A673 (cell line): Measurements from ENCODE around the gene DAPK1. TPM values are rescaled to one million over a fixed set of nuclear protein-coding genes. Genes with fewer than 3 reads are reported as not detected.

ENCODE experiments used
- BruUV-seq: library from RNA; stranded (reverse); fragments of 400-500 nt; replicated peaks from 2 replicates; lab custom pipeline; 2021; lab: Mats Ljungman, UMichigan
- CTCF ChIA-PET: fragments of 300-600 bp; sonication (Branson Sonifier 250); formaldehyde crosslinking; loops from one replicate; lab custom pipeline; 2022; ENCODE audit warnings: antibody characterized with exemption; lab: Charles Lee
- POLR2A ChIA-PET: fragments of 300-600 bp; sonication (Branson Sonifier 250); formaldehyde crosslinking; loops from one replicate; lab custom pipeline; 2022; ENCODE audit warnings: antibody characterized with exemption; ENCODE audit not compliant: low non-redundant PET; lab: Charles Lee
- DNase-seq: peaks from one replicate; pipeline ENCODE4 v3.0.0-alpha.2; 2015; ENCODE audit warnings: low spot score
- H3K27ac ChIP-seq: fragments of 200-600 bp; sonication (generic); 2 replicates; pipeline ENCODE4 v1.5.1; 2016; ENCODE audit warnings: mixed run types, low read depth, mild to moderate bottlenecking, mixed read lengths, antibody characterized with exemption, low read length; ENCODE audit not compliant: poor library complexity, severe bottlenecking
- H3K27me3 ChIP-seq: fragments of 200-600 bp; sonication (generic); replicated peaks from 2 replicates; pipeline ENCODE4 v1.6.1; 2017; ENCODE audit warnings: mixed run types, low read depth, mild to moderate bottlenecking, mixed read lengths, antibody characterized with exemption, low read length; ENCODE audit not compliant: insufficient read depth, poor library complexity
- H3K36me3 ChIP-seq: fragments of 200-600 bp; sonication (generic); 2 replicates; pipeline ENCODE4 v1.6.1; 2016; ENCODE audit warnings: mixed run types, mild to moderate bottlenecking, mixed read lengths, antibody characterized with exemption, low read length; ENCODE audit not compliant: insufficient read depth, poor library complexity, severe bottlenecking
- H3K4me1 ChIP-seq: fragments of 200-600 bp; sonication (generic); 2 replicates; pipeline ENCODE4 v1.6.1; 2017; ENCODE audit warnings: mixed run types, mild to moderate bottlenecking, mixed read lengths, antibody characterized with exemption, low read length; ENCODE audit not compliant: insufficient read depth, poor library complexity, severe bottlenecking
- H3K4me3 ChIP-seq: fragments of 200-600 bp; sonication (generic); 2 replicates; pipeline ENCODE4 v1.5.1; 2016; ENCODE audit warnings: low read depth, mixed run types, mild to moderate bottlenecking, mixed read lengths, low read length; ENCODE audit not compliant: poor library complexity, severe bottlenecking
- H3K9me3 ChIP-seq: fragments of 200-600 bp; sonication (generic); 2 replicates; pipeline ENCODE4 v1.6.1; 2016; ENCODE audit warnings: mixed run types, low read depth, mild to moderate bottlenecking, mixed read lengths, antibody characterized with exemption, low read length; ENCODE audit not compliant: poor library complexity, severe bottlenecking
- EZH2 ChIP-seq: fragments of 200-600 bp; sonication (generic); IDR thresholded peaks from 2 replicates; pipeline ENCODE4 v1.6.1; 2017; ENCODE audit warnings: borderline replicate concordance, low read depth, mild to moderate bottlenecking, mixed read lengths, antibody characterized with exemption, low read length; ENCODE audit not compliant: poor library complexity, severe bottlenecking
- intact Hi-C: fragments of 100-400 bp; cut with micrococcal nuclease; formaldehyde crosslinking; loops from one replicate; pipeline ENCODE4 v1.10.0; 2022; ENCODE audit not compliant: unreplicated experiment
- total RNA-seq: library from RNA; stranded (reverse); gene quantifications from 2 replicates; pipeline ENCODE4 v1.2.3, GENCODE V29; 2021
- TF ChIP-seq, protein P1 (sequence below): fragments of 300-800, 200-600 bp; sonication (generic); conservative IDR thresholded peaks from 2 replicates; pipeline ENCODE4 v1.5.1; 2017; ENCODE audit warnings: low read depth, mild to moderate bottlenecking, antibody characterized with exemption, low read length, moderate library complexity, mixed read lengths

Gene DAPK1
- total RNA-seq, 1 experiment from 2014 or later = 380 TPM

DNA sequence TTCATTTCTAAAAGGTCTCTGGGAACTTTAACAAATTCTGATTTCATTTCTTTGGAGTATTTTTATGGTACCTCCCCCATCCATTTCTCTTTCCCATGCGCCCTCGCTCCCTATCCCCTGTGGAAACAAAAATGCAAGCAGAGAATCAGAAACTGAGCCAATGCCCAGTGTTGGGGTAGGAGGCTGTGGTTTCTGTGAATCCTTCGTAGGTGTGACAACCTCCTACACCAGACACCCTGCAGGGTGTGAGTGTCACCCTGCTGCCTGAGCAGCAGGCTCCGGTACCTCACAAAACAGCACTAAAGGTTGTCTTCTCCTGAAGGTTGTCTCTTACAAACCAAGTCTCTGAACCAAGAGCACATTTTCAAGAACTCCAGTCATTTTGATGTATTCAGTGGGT lies 124.4 kb downstream of the DAPK1 start:
- no peak overlapping the region for H3K4me3 ChIP-seq
- no peak overlapping the region for H3K27ac ChIP-seq
- no peaks in the 10 kb centered on the region for H3K9me3 ChIP-seq
- CTCF ChIA-PET = no interaction called here
- H3K36me3 ChIP-seq = peaks cover 74% of the 10 kb centered on the region
- H3K27me3 ChIP-seq = no peaks in the 10 kb centered on the region
- TF ChIP-seq, protein P1, sequence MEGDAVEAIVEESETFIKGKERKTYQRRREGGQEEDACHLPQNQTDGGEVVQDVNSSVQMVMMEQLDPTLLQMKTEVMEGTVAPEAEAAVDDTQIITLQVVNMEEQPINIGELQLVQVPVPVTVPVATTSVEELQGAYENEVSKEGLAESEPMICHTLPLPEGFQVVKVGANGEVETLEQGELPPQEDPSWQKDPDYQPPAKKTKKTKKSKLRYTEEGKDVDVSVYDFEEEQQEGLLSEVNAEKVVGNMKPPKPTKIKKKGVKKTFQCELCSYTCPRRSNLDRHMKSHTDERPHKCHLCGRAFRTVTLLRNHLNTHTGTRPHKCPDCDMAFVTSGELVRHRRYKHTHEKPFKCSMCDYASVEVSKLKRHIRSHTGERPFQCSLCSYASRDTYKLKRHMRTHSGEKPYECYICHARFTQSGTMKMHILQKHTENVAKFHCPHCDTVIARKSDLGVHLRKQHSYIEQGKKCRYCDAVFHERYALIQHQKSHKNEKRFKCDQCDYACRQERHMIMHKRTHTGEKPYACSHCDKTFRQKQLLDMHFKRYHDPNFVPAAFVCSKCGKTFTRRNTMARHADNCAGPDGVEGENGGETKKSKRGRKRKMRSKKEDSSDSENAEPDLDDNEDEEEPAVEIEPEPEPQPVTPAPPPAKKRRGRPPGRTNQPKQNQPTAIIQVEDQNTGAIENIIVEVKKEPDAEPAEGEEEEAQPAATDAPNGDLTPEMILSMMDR = no peak
- TF ChIP-seq EZH2 = no peak
- BruUV-seq = no TSS peak
- DNase-seq = no peak
- intact Hi-C loops = no loop called here
- H3K4me1 ChIP-seq = peaks cover 26% of the 10 kb centered on the region
- POLR2A ChIA-PET = no interaction called here

DNA sequence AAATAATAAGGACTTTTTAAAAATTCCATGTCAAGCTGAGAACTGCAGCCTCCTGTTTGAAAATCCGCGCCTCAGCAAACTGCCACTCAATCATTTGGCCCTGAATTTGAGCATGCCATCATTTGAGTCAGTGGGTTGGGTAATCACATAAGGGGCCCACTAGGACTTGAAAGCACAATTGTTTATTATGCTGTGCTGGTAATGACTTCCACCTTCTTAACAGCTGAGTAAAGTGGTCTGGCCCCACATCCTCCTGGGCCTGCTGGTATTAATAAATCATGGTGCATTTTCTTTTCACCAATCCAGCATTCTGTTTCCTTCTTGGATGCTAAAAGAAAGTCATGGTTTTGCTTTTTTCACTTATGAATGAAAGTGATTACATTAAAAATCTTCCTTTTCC lies 125.3 kb downstream of the DAPK1 start:
- POLR2A ChIA-PET = no interaction called here
- BruUV-seq = no TSS peak
- intact Hi-C loops = no loop called here
- peaks cover 26% of the 10 kb centered on the region for H3K4me1 ChIP-seq
- TF ChIP-seq EZH2 = no peak
- TF ChIP-seq, protein P1 = no peak
- no peak overlapping the region for H3K27ac ChIP-seq
- peaks cover 73% of the 10 kb centered on the region for H3K36me3 ChIP-seq
- CTCF ChIA-PET = no interaction called here
- no peak overlapping the region for H3K4me3 ChIP-seq
- peak; percentile 42 for DNase-seq
- no peaks in the 10 kb centered on the region for H3K9me3 ChIP-seq
- no peaks in the 10 kb centered on the region for H3K27me3 ChIP-seq

DNA sequence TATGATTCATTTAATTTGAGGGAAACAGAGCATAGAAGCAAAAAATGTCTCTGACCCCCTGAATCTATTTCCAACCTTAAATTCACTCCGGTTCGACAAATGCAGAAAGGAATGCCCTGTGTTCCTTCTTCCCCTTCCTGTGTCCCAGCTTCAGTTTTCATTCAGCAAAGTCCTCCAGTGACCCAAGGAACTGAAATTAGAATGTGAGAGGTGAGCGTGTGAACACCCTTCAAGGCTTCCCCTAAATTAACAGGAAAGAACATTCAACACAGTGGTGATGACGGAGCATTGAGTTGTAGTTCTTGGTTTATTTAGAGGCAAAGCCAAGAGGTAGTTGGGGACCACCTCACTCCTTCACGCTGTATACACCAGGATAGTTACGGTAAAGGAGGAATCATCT lies 130.7 kb downstream of the DAPK1 start:
- Histone ChIP-seq H3K4me3 (no peak overlapping the region), H3K4me1 (peaks cover 8% of the 10 kb centered on the region), H3K27ac (peak overlapping the region; percentile 34), H3K36me3 (peaks cover 76% of the 10 kb centered on the region), H3K27me3 (no peaks in the 10 kb centered on the region), H3K9me3 (no peaks in the 10 kb centered on the region)
- CTCF ChIA-PET = no interaction called here
- BruUV-seq = no TSS peak
- POLR2A ChIA-PET = no interaction called here
- no peak for DNase-seq
- no peak for TF ChIP-seq EZH2
- TF ChIP-seq, protein P1 = no peak
- intact Hi-C loops = no loop called here
